Mucosa of descending colon (tissue), 3 donors: ENCODE data around the gene ADRB1. TPM values are rescaled to one million over a fixed set of nuclear protein-coding genes. Genes with fewer than 3 reads are reported as not detected.

ENCODE experiments used
- ATAC-seq: fragments of 200-7000 bp; cut with Tn5 transposase; one replicate; pipeline ENCODE4 v1.9.1; 2020; ENCODE audit warnings: mild to moderate bottlenecking, moderate library complexity
- DNase-seq, 3 donors: peaks; one replicate each; pipeline ENCODE4 v3.0.0-alpha.2; 2020
- H3K36me3 ChIP-seq: fragments of 200-600 bp; one replicate; pipeline ENCODE4 v1.8.0; 2021; ENCODE audit warnings: low read depth, mild to moderate bottlenecking
- H3K4me1 ChIP-seq: fragments of 200-600 bp; one replicate; pipeline ENCODE4 v1.8.0; 2021; ENCODE audit warnings: low read depth, mild to moderate bottlenecking
- H3K4me3 ChIP-seq: fragments of 200-600 bp; one replicate; pipeline ENCODE4 v1.8.0; 2021; ENCODE audit warnings: mild to moderate bottlenecking
- H3K9me3 ChIP-seq: fragments of 200-600 bp; one replicate; pipeline ENCODE4 v1.8.0; 2021; ENCODE audit warnings: mild to moderate bottlenecking
- intact Hi-C, 2 donors: fragments of 100-400 bp; cut with DNase I in 1 of 2; cut with micrococcal nuclease in 1 of 2; formaldehyde crosslinking; loops; one replicate each; pipeline versions ENCODE4 v1.11.0 to v1.11.1; 2022; cut with DNase I, micrococcal nuclease
- total RNA-seq, 3 donors: library from RNA; stranded (reverse); fragmentation: NEBNext Ultra II Directional in 2 of 3; extraction: Animal tissue kit (Norgen Biotek cat#: 25700) in 2 of 3; gene quantifications; one replicate each; pipeline versions ENCODE4 v1.2.1 to v1.2.4, GENCODE V29; 2021 to 2023
- TF ChIP-seq, protein P1 (sequence below): fragments of 200-600 bp; IDR thresholded peaks from one replicate; pipeline ENCODE4 v1.8.0; 2022; ENCODE audit warnings: antibody characterized with exemption, mild to moderate bottlenecking
- donor health status: DM: no; HTN: no; CAD: no; lungs with moderate emphysema.
- donor health status: DM: no; HTN: no; CAD: no.
- donor health status: DM: no; HTN: yes; CAD: no.

Gene ADRB1
- total RNA-seq, 3 donors from 2014 or later = 1.5 to 2.8 (median 1.8) TPM

DNA sequence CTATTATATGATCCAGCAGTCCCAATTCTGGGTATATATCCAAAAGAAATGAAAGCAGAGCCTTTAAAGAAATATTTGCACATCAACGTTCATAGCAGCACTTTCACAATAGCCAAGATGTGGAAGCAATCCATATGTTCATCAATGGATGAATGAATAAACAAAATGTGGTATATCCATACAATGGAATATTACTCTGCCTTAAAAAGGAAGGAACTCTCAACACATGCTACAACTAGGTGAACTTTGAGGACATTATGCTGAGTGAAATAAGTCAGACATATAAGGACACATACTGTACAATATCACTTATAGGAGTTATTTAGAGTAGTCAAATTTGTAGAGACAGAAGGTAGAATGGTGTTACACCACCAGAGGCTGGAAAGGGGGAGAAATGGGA, 28.0 kb upstream of the ADRB1 start:
- intact Hi-C loops = no loop called here
- DNase-seq = no peak
- Histone ChIP-seq H3K36me3 (no peaks in the 10 kb centered on the region), H3K9me3 (no peaks in the 10 kb centered on the region), H3K4me3 (no peak overlapping the region), H3K4me1 (no peaks in the 10 kb centered on the region)
- TF ChIP-seq, protein P1, sequence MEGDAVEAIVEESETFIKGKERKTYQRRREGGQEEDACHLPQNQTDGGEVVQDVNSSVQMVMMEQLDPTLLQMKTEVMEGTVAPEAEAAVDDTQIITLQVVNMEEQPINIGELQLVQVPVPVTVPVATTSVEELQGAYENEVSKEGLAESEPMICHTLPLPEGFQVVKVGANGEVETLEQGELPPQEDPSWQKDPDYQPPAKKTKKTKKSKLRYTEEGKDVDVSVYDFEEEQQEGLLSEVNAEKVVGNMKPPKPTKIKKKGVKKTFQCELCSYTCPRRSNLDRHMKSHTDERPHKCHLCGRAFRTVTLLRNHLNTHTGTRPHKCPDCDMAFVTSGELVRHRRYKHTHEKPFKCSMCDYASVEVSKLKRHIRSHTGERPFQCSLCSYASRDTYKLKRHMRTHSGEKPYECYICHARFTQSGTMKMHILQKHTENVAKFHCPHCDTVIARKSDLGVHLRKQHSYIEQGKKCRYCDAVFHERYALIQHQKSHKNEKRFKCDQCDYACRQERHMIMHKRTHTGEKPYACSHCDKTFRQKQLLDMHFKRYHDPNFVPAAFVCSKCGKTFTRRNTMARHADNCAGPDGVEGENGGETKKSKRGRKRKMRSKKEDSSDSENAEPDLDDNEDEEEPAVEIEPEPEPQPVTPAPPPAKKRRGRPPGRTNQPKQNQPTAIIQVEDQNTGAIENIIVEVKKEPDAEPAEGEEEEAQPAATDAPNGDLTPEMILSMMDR = no peak
- no peak for ATAC-seq

- ATAC-seq (no peak), DNase-seq (no peak)
- H3K4me3 ChIP-seq = no peak overlapping the region
- intact Hi-C loops = no loop called here
- no peaks in the 10 kb centered on the region for H3K9me3 ChIP-seq
- no peaks in the 10 kb centered on the region for H3K36me3 ChIP-seq
- TF ChIP-seq, protein P1 = no peak
- no peaks in the 10 kb centered on the region for H3K4me1 ChIP-seq
Observed at GRCh38 chr10:114017271-114017670, 26.4 kb upstream of the ADRB1 start.

DNA sequence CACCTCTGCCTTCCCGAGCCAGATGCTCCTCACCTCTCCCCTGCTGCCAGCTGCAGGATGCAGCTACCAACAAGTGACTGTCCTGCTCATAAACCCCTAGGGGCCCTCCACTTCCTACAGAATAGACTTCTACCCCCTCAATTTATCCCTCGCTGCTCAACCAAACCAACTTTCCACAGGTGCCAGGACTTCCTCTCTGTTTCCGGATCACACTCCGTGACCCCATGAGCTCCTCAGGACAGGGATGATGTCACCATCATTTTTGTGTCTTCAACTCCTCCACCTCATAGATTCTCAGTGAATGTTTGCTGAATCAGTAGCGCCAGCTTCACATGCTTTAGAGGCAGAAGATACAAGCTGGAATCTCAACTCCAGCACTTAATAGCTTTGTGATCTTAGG, 25.8 kb upstream of the ADRB1 start:
- ATAC-seq = no peak
- no peak for DNase-seq
- Histone ChIP-seq H3K4me3 (no peak overlapping the region), H3K36me3 (no peaks in the 10 kb centered on the region), H3K9me3 (no peaks in the 10 kb centered on the region), H3K4me1 (no peaks in the 10 kb centered on the region)
- TF ChIP-seq, protein P1 = no peak
- intact Hi-C loops = no loop called here

- TF ChIP-seq, protein P1 = no peak
- no peak overlapping the region for H3K4me3 ChIP-seq
- H3K4me1 ChIP-seq = no peaks in the 10 kb centered on the region
- DNase-seq (no peak), ATAC-seq (no peak)
- no peaks in the 10 kb centered on the region for H3K36me3 ChIP-seq
- no peaks in the 10 kb centered on the region for H3K9me3 ChIP-seq
- intact Hi-C loops = no loop called here
Observed at GRCh38 chr10:114019226-114019625, 24.4 kb upstream of the ADRB1 start.

DNA sequence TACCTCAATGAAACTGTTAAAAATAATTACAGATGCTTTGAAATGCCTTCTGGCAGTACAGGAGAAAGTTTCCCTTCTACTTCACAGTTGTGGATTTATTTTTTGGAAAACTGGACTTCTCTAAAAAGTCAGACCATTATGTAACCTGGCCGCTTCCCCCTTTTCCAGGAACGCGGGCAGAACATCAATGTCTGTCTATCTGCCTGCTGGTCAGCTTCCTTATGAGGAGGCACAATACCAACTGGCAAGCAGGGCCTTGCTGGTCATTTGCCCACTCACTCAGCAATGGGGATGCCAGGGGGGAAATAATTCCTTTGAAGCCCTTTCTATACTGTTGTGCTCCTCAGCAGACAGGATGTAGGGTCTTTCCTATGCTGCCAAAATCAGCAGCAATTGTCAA, 22.5 kb upstream of the ADRB1 start:
- ATAC-seq (no peak), DNase-seq (no peak)
- Histone ChIP-seq H3K9me3 (no peaks in the 10 kb centered on the region), H3K36me3 (no peaks in the 10 kb centered on the region), H3K4me3 (no peak overlapping the region), H3K4me1 (no peaks in the 10 kb centered on the region)
- intact Hi-C loops = no loop called here
- TF ChIP-seq, protein P1 = no peak
